NOMO-1 treated with dmso at 0.1 percent for 144 hours (cell line): ENCODE data around the gene CT45A8.
"Not testable (repeated sequence)": the region's sequence is repeated elsewhere in the genome, so short reads cannot be mapped to it uniquely, and the experiment has no call there.

Experiments
- DNase-seq: peaks from one replicate; lab custom pipeline; 2025; ENCODE audit not compliant: unreplicated experiment; lab: John Stamatoyannopoulos, UW

CT45A8 gene, protein sequence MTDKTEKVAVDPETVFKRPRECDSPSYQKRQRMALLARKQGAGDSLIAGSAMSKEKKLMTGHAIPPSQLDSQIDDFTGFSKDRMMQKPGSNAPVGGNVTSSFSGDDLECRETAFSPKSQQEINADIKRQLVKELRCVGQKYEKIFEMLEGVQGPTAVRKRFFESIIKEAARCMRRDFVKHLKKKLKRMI

DNA sequence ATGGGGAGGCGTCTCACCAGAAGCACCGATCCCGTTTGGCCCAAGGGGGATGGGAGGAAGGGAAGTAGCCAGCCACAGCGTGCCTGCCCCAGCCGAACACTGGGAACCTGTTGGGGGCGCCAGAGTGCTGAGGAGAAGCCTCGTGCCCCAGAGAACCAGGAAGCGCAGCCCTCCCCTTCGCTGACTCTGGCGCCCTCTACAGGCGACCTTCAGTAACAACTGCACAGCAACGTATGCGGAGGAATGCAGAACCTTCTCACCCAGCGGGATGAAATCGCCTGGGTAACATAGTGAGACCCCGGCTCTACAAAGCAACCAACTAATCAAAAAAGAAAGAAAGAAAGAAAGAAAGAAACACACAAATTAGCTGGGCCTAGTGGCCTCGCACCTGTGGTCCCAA is at the start of gene CT45A8:
Gene CT45A8, minus strand, starts transcription at position 101 of the 400 bp plus-strand sequence. CDS start 3,755 bp downstream, outside the sequence.
- not testable (repeated sequence) for DNase-seq

DNA sequence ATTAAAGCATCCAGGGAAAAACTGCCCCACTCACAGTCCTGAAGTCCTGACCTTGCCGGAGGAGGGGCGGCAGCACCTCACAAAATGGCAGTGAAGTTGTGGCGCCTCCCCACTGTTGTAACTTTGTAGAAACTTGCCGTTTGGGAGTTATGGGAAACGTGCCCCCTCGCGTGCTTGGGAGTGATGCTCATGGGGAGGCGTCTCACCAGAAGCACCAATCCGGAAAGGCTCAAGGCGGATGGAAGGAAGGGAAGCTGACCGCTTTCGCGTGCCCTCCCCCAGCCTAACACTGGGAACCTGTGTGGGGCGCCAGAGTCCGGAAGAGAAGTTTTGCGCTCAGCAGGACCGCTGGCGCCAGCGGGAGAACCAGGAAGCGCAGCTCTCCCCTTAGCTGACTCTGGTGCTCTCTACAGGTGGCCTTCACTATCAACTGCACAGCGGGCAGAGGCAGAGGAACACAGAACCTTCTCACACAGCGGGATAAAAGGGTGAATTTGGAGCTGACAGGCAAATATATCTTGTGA is 39.0 kb upstream of the CT45A8 start, which contains the start of the genes CT45A10 and SAGE1:
Gene CT45A10, minus strand, starts transcription at position 151 of the 524 bp plus-strand sequence. CDS start 8,100 bp downstream, outside the sequence.
Gene SAGE1, plus strand, starts transcription at position 423 of the 524 bp plus-strand sequence. CDS start 2,527 bp downstream, outside the sequence.
- no peak for DNase-seq

DNA sequence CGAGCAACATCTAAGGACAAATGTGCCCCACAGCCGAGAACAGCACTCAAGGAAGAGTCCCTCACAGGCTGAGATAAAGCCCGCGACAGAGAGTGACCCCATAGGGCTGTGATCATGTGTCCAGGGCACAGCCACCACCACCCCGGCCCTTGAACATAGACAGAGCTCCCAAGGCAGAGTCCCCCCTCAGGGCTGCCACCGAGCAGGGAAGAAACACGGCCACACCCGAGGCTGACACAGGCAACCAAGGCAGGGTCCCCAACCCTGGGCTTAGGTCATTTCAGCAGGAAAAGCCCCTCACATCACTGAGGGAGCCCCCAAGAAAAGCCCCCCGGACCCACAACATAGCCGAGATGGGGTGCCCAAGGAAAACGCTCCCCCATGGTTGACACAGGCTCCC is 38.4 kb upstream of the CT45A8 start:
- DNase-seq: no peak

DNA sequence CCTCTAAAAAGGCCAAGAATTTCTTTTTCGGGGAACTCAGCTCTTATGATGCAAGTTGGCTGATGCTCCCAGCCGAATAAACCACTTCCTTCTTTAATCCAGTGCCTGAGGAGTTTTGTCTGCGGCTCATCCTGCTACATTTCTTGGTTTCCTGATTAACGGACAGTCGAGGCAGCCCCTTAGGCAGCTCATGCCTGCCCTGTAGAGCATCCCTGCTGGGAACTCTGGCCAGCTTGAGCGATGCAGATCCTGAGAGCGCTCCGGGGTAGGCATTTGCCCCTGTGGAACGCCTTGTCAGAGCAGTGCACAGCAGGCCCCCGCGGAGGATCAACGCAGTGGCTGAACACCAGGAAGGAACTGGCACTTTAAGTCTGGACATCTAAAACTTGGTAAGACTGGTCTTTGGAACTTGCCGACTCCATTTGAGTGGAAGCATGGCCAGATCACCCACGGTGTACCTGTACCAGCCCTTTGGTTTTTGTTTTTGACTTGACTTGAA is 35.8 kb upstream of the CT45A8 start:
- no peak for DNase-seq

DNA sequence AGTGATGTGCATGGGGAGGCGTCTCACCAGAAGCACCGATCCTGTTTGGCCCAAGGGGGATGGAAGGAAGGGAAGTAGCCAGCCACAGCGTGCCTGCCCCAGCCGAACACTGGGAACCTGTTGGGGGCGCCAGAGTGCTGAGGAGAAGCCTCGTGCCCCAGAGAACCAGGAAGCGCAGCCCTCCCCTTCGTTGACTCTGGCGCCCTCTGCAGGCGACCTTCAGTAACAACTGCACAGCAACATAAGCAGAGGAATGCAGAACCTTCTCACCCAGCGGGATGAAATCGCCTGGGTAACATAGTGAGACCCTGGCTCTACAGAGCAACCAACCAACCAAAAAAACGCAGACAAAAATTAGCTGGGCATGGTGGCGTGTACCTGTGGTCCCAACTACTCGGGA is 34.6 kb upstream of the CT45A8 start:
- not testable (repeated sequence) for DNase-seq

DNA sequence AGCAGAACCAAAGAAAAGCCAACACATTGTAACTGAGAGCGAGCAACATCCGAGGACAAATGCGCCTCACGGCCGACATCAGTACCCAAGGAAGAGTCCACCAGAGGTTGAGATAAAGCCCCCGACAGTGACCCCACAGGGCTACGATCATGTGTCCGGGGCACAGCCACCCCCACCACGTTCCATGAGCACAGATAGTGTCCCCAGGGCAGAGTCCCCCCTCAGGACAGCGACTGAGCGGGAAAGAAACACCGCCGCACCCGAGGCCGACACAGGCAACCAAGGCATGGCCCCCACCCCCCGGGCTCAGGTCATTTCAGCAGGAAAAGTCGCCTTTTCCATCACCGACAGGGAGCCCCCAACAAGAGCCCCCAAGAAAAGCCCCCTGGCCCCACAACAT is 33.9 kb upstream of the CT45A8 start:
- DNase-seq: not testable (repeated sequence)

DNA sequence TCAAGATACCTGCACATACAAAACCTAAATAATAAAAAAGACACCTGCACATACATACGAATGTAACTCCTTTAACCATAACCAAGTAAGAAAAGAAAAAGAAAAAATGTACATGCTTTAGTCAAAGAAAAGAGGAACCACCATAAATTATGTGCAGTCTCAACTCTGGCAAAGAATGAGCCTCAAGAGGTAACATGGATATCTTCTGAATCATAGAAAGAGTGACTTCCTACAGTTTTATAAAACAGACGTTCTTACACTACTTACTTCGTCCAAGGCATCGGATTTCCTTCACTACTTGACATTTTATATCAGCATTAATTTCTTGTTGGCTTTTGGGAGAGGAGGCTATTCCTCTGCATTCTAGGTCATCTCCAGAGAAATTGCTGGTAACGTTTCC is 28.4 kb upstream of the CT45A8 start:
- not testable (repeated sequence) for DNase-seq

DNA sequence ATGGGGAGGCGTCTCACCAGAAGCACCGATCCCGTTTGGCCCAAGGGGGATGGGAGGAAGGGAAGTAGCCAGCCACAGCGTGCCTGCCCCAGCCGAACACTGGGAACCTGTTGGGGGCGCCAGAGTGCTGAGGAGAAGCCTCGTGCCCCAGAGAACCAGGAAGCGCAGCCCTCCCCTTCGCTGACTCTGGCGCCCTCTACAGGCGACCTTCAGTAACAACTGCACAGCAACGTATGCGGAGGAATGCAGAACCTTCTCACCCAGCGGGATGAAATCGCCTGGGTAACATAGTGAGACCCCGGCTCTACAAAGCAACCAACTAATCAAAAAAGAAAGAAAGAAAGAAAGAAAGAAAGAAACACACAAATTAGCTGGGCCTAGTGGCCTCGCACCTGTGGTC is 17.4 kb upstream of the CT45A8 start, which contains the start of gene CT45A9:
Gene CT45A9, minus strand, starts transcription at position 101 of the 400 bp plus-strand sequence. CDS start 3,751 bp downstream, outside the sequence.
- DNase-seq: not testable (repeated sequence)

DNA sequence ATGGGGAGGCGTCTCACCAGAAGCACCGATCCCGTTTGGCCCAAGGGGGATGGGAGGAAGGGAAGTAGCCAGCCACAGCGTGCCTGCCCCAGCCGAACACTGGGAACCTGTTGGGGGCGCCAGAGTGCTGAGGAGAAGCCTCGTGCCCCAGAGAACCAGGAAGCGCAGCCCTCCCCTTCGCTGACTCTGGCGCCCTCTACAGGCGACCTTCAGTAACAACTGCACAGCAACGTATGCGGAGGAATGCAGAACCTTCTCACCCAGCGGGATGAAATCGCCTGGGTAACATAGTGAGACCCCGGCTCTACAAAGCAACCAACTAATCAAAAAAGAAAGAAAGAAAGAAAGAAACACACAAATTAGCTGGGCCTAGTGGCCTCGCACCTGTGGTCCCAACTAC is 17.2 kb downstream of the CT45A8 start, which contains the start of gene CT45A7:
Gene CT45A7, minus strand, starts transcription at position 101 of the 400 bp plus-strand sequence. CDS start 3,747 bp downstream, outside the sequence.
- DNase-seq: not testable (repeated sequence)

DNA sequence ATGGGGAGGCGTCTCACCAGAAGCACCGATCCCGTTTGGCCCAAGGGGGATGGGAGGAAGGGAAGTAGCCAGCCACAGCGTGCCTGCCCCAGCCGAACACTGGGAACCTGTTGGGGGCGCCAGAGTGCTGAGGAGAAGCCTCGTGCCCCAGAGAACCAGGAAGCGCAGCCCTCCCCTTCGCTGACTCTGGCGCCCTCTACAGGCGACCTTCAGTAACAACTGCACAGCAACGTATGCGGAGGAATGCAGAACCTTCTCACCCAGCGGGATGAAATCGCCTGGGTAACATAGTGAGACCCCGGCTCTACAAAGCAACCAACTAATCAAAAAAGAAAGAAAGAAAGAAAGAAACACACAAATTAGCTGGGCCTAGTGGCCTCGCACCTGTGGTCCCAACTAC is 34.4 kb downstream of the CT45A8 start, which contains the start of gene CT45A2:
Gene CT45A2, minus strand, starts transcription at position 101 of the 400 bp plus-strand sequence. CDS start 3,747 bp downstream, outside the sequence.
- DNase-seq: not testable (repeated sequence)

DNA sequence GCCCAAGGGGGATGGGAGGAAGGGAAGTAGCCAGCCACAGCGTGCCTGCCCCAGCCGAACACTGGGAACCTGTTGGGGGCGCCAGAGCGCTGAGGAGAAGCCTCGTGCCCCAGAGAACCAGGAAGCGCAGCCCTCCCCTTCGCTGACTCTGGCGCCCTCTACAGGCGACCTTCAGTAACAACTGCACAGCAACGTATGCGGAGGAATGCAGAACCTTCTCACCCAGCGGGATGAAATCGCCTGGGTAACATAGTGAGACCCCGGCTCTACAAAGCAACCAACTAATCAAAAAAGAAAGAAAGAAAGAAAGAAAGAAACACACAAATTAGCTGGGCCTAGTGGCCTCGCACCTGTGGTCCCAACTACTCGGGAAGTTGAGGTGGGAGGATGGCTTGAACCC is 51.7 kb downstream of the CT45A8 start, which contains the start of gene CT45A6:
Gene CT45A6, minus strand, starts transcription at position 101 of the 400 bp plus-strand sequence. CDS start 3,794 bp downstream, outside the sequence.
- DNase-seq: not testable (repeated sequence)
